ENCODE results near the gene OCA2.

The OCA2 gene

DNA sequence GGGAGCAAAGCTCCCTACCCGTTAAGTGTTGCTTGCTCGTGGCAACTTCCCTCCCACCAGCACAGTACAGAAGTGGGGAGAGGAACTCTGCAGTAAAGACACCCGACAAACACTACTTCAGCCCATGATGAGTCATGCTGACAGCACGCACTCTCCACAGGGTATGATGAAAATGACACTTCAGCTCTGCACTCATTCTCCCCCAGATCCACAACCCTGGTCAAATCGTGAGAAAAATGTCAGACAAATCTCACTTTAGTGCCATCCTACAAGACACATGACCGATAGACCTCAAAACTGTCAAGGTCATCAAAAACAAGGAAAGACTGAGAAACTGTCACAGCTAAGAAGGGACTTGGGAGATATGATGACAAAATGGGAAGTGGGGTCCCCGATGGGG is 278.9 kb downstream of the OCA2 start:
- TF ChIP-seq, protein P1, sequence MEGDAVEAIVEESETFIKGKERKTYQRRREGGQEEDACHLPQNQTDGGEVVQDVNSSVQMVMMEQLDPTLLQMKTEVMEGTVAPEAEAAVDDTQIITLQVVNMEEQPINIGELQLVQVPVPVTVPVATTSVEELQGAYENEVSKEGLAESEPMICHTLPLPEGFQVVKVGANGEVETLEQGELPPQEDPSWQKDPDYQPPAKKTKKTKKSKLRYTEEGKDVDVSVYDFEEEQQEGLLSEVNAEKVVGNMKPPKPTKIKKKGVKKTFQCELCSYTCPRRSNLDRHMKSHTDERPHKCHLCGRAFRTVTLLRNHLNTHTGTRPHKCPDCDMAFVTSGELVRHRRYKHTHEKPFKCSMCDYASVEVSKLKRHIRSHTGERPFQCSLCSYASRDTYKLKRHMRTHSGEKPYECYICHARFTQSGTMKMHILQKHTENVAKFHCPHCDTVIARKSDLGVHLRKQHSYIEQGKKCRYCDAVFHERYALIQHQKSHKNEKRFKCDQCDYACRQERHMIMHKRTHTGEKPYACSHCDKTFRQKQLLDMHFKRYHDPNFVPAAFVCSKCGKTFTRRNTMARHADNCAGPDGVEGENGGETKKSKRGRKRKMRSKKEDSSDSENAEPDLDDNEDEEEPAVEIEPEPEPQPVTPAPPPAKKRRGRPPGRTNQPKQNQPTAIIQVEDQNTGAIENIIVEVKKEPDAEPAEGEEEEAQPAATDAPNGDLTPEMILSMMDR (IDR thresholded peaks at IDR 0.05; ENCODE audit: low read depth, low read length) = no peak
- TF ChIP-seq EZH2phosphoT487 (IDR thresholded peaks at IDR 0.05; ENCODE audit: low read depth) = no peak
- H3K79me2 ChIP-seq (ENCODE audit: low read length) = no peaks in the 10 kb centered on the region
- no peak overlapping the region for H3K27ac ChIP-seq (ENCODE audit: low read length)
- H3K27me3 ChIP-seq (ENCODE audit: low read depth, low read length) = no peaks in the 10 kb centered on the region
- no peaks in the 10 kb centered on the region for H3K9me3 ChIP-seq (ENCODE audit: insufficient read depth, low read length)
- no peak overlapping the region for H3K9ac ChIP-seq (ENCODE audit: low read length)
- no peaks in the 10 kb centered on the region for H3K4me1 ChIP-seq (ENCODE audit: low read length)
- no peaks in the 10 kb centered on the region for H3K36me3 ChIP-seq (replicated peaks; ENCODE audit: low read depth, low read length)
- H4K20me1 ChIP-seq (ENCODE audit: insufficient read depth, low read length) = no peaks in the 10 kb centered on the region
- H3K4me2 ChIP-seq (ENCODE audit: low read length) = no peak overlapping the region
- no peak overlapping the region for H3K4me3 ChIP-seq (ENCODE audit: low read length)
- no peak overlapping the region for H2AFZ ChIP-seq (ENCODE audit: low read depth, low read length)

DNA sequence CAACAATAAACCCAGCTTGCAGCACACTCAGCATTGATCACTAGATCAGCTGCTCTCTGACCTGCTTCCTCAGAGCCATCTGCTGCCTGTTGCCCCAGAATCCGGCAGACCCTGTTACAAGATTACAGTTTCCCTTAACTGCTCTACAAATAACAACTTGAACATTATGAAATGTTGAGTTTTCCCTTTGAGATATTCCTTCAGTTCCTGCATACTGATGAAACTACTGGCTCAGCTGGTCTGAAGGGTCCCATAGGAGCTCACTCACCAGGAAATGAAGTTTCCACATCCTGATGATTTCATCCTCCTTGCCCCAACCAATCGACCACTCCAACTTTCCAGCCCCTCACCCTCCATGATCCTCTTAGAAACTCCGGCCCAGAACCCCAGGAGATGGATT is 281.9 kb downstream of the OCA2 start:
- Histone ChIP-seq H3K9ac (ENCODE audit: low read length) (no peak overlapping the region), H3K4me1 (ENCODE audit: low read length) (no peaks in the 10 kb centered on the region), H3K27ac (ENCODE audit: low read length) (no peak overlapping the region), H3K79me2 (ENCODE audit: low read length) (no peaks in the 10 kb centered on the region), H3K36me3 (replicated peaks; ENCODE audit: low read depth, low read length) (no peaks in the 10 kb centered on the region), H3K4me2 (ENCODE audit: low read length) (no peak overlapping the region), H2AFZ (ENCODE audit: low read depth, low read length) (no peak overlapping the region), H3K4me3 (ENCODE audit: low read length) (no peak overlapping the region), H3K9me3 (ENCODE audit: insufficient read depth, low read length) (no peaks in the 10 kb centered on the region), H4K20me1 (ENCODE audit: insufficient read depth, low read length) (no peaks in the 10 kb centered on the region), H3K27me3 (ENCODE audit: low read depth, low read length) (no peaks in the 10 kb centered on the region)
- TF ChIP-seq, protein P1 (IDR thresholded peaks at IDR 0.05; ENCODE audit: low read depth, low read length) = no peak
- no peak for TF ChIP-seq EZH2phosphoT487 (IDR thresholded peaks at IDR 0.05; ENCODE audit: low read depth)

GRCh38 chr15:27816790-27817189 is 282.3 kb downstream of the OCA2 start:
- H3K4me3 ChIP-seq (ENCODE audit: low read length) = no peak overlapping the region

GRCh38 chr15:27815035-27815434 is 284.1 kb downstream of the OCA2 start:
- no peaks in the 10 kb centered on the region for H3K79me2 ChIP-seq (ENCODE audit: low read length)
- H3K4me1 ChIP-seq (ENCODE audit: low read length) = no peaks in the 10 kb centered on the region
- no peaks in the 10 kb centered on the region for H3K9me3 ChIP-seq (ENCODE audit: insufficient read depth, low read length)
- H2AFZ ChIP-seq (ENCODE audit: low read depth, low read length) = no peak overlapping the region
- TF ChIP-seq EZH2phosphoT487 (IDR thresholded peaks at IDR 0.05; ENCODE audit: low read depth) = no peak
- TF ChIP-seq, protein P1 (IDR thresholded peaks at IDR 0.05; ENCODE audit: low read depth, low read length) = no peak
- H3K36me3 ChIP-seq (replicated peaks; ENCODE audit: low read depth, low read length) = no peaks in the 10 kb centered on the region
- H3K4me2 ChIP-seq (ENCODE audit: low read length) = no peak overlapping the region
- H3K4me3 ChIP-seq (ENCODE audit: low read length) = no peak overlapping the region
- no peak overlapping the region for H3K9ac ChIP-seq (ENCODE audit: low read length)
- H4K20me1 ChIP-seq (ENCODE audit: insufficient read depth, low read length) = no peaks in the 10 kb centered on the region
- no peak overlapping the region for H3K27ac ChIP-seq (ENCODE audit: low read length)
- H3K27me3 ChIP-seq (ENCODE audit: low read depth, low read length) = no peaks in the 10 kb centered on the region

More at GRCh38 chr15:27816790-27817189, 282.3 kb downstream of the OCA2 start:
- H3K4me1 ChIP-seq (ENCODE audit: low read length) = no peaks in the 10 kb centered on the region
- no peaks in the 10 kb centered on the region for H3K36me3 ChIP-seq (replicated peaks; ENCODE audit: low read depth, low read length)
- no peak for TF ChIP-seq EZH2phosphoT487 (IDR thresholded peaks at IDR 0.05; ENCODE audit: low read depth)
- TF ChIP-seq, protein P1 (IDR thresholded peaks at IDR 0.05; ENCODE audit: low read depth, low read length) = no peak
- no peaks in the 10 kb centered on the region for H4K20me1 ChIP-seq (ENCODE audit: insufficient read depth, low read length)
- H3K9me3 ChIP-seq (ENCODE audit: insufficient read depth, low read length) = no peaks in the 10 kb centered on the region
- H3K9ac ChIP-seq (ENCODE audit: low read length) = no peak overlapping the region
- no peaks in the 10 kb centered on the region for H3K27me3 ChIP-seq (ENCODE audit: low read depth, low read length)
- H2AFZ ChIP-seq (ENCODE audit: low read depth, low read length) = no peak overlapping the region
- no peaks in the 10 kb centered on the region for H3K79me2 ChIP-seq (ENCODE audit: low read length)
- no peak overlapping the region for H3K27ac ChIP-seq (ENCODE audit: low read length)
- no peak overlapping the region for H3K4me2 ChIP-seq (ENCODE audit: low read length)
